Measurements from ENCODE around the gene ZNF684. TPM values are rescaled to one million over a fixed set of nuclear protein-coding genes. Genes with fewer than 3 reads are reported as not detected.

Gene ZNF684
- total RNA-seq, 2 experiments from 2014 or later = 1.3 to 1.7 TPM

DNA sequence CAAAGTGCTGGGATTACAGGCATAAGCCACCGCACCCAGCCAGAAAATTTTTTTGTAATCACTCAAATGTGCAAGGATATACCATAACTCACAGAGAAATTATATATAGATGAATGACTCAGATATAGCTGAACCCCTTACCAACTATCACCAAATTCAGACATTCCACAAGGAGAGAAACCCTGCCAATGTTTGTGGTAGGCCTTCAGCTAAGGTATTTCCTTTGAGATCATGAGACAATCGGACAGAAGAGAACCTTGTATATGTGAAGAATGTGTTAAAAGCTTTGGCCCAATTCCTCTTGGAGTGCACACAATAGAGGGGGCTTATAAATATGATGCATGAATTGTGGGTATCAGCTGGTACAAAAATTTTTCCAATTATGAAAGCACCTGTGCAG lies 50.7 kb downstream of the ZNF684 start:
- Mint-ChIP-seq H3K9me3 (peaks cover under 1% of the 10 kb centered on the region), H3K4me1 (ENCODE audit: low read depth) (no peaks in the 10 kb centered on the region), H3K27me3 (no peaks in the 10 kb centered on the region), H3K27ac (no peak overlapping the region), H3K36me3 (ENCODE audit: low read depth) (no peaks in the 10 kb centered on the region), H3K4me3 (no peak overlapping the region)
- no peak overlapping the region for H3K4me3 ChIP-seq (ENCODE audit: low read length)
- no peak for DNase-seq
- no peaks in the 10 kb centered on the region for H3K36me3 ChIP-seq (ENCODE audit: insufficient read depth, low read length)
- no peaks in the 10 kb centered on the region for H3K27me3 ChIP-seq (ENCODE audit: control insufficient read depth in 1 of 2, insufficient read depth in 2 of 2, low read length in 2 of 2)
- ChIA-PET CTCF (no interaction called here), POLR2A (interaction anchor here (0.8 kb wide), 1 partner anchor 1389 kb away, joined by 3 read pairs; no protein-coding TSS in a partner anchor)
- H3K4me1 ChIP-seq (ENCODE audit: insufficient read depth, low read length) = no peaks in the 10 kb centered on the region
- no peak overlapping the region for H3K27ac ChIP-seq (ENCODE audit: low read depth in 1 of 2, low read length in 2 of 2)
- H3K9me3 ChIP-seq (ENCODE audit: control insufficient read depth in 1 of 2, insufficient read depth in 1 of 2, low read length in 2 of 2) = no peaks in the 10 kb centered on the region
- ATAC-seq (ENCODE audit: poor library complexity) = no peak
- intact Hi-C loops (cut with DNase I, micrococcal nuclease) = no loop called here
- TF ChIP-seq, protein P1, sequence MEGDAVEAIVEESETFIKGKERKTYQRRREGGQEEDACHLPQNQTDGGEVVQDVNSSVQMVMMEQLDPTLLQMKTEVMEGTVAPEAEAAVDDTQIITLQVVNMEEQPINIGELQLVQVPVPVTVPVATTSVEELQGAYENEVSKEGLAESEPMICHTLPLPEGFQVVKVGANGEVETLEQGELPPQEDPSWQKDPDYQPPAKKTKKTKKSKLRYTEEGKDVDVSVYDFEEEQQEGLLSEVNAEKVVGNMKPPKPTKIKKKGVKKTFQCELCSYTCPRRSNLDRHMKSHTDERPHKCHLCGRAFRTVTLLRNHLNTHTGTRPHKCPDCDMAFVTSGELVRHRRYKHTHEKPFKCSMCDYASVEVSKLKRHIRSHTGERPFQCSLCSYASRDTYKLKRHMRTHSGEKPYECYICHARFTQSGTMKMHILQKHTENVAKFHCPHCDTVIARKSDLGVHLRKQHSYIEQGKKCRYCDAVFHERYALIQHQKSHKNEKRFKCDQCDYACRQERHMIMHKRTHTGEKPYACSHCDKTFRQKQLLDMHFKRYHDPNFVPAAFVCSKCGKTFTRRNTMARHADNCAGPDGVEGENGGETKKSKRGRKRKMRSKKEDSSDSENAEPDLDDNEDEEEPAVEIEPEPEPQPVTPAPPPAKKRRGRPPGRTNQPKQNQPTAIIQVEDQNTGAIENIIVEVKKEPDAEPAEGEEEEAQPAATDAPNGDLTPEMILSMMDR (IDR thresholded peaks at IDR 0.05) = no peak

DNA sequence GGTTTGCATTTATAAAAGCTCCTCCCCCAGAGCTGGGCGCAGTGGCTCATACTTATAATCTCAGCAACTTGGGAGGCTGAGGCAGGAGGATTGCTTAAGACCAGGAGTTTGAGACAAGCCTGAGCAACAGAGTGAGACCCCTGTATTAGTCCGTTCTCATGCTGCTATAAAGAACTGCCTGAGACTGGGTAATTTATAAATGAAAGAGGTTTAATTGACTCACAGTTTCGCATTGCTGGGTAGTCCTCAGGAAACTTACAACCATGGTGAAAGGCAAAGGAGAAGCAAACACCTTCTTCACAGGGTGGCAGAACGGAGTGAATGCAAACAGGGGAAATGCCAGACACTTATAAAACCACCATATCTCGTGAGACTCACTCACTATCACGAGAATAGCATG lies 52.5 kb downstream of the ZNF684 start:
- Histone ChIP-seq H3K27ac (ENCODE audit: low read depth in 1 of 2, low read length in 2 of 2) (no peak overlapping the region), H3K9me3 (ENCODE audit: control insufficient read depth in 1 of 2, insufficient read depth in 1 of 2, low read length in 2 of 2) (no peaks in the 10 kb centered on the region), H3K27me3 (ENCODE audit: control insufficient read depth in 1 of 2, insufficient read depth in 2 of 2, low read length in 2 of 2) (no peaks in the 10 kb centered on the region), H3K4me3 (ENCODE audit: low read length) (no peak overlapping the region), H3K36me3 (ENCODE audit: insufficient read depth, low read length) (no peaks in the 10 kb centered on the region), H3K4me1 (ENCODE audit: insufficient read depth, low read length) (no peaks in the 10 kb centered on the region)
- no peak for DNase-seq
- TF ChIP-seq, protein P1 (IDR thresholded peaks at IDR 0.05) = no peak
- Mint-ChIP-seq H3K9me3 (no peaks in the 10 kb centered on the region), H3K4me1 (ENCODE audit: low read depth) (no peaks in the 10 kb centered on the region), H3K27ac (no peak overlapping the region), H3K36me3 (ENCODE audit: low read depth) (no peaks in the 10 kb centered on the region), H3K27me3 (no peaks in the 10 kb centered on the region), H3K4me3 (no peak overlapping the region)
- ChIA-PET POLR2A (no interaction called here), CTCF (no interaction called here)
- no peak for ATAC-seq (ENCODE audit: poor library complexity)
- intact Hi-C loops (cut with DNase I, micrococcal nuclease) = no loop called here

DNA sequence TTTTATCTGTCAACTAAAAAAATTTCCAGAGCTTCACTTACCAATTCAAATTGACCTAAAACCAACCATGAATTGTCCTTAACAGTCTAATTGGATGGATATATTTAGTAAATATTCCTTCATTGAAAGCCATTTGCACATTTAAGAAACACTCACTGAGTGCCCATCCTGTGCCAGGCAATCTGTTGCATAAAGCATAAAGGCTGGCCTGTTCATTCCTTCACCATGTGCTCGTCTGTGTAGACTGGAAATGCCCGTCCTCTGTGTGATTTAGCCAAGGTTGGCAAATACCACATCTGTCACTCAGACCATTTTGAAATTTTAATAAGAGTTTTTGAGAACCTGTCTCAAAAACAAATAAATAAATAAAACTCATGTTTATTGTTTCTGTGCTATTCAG lies 57.1 kb downstream of the ZNF684 start:
- no peaks in the 10 kb centered on the region for H3K36me3 Mint-ChIP-seq (ENCODE audit: low read depth)
- no peak overlapping the region for H3K4me3 ChIP-seq (ENCODE audit: low read length)
- TF ChIP-seq, protein P1 (IDR thresholded peaks at IDR 0.05) = no peak
- H3K4me3 Mint-ChIP-seq = no peak overlapping the region
- peaks cover 7% of the 10 kb centered on the region for H3K27me3 Mint-ChIP-seq
- H3K4me1 Mint-ChIP-seq (ENCODE audit: low read depth) = peaks cover 6% of the 10 kb centered on the region
- intact Hi-C loops (cut with DNase I, micrococcal nuclease) = no loop called here
- H3K9me3 Mint-ChIP-seq = no peaks in the 10 kb centered on the region
- no peak for DNase-seq
- no peak for ATAC-seq (ENCODE audit: poor library complexity)
- no peaks in the 10 kb centered on the region for H3K4me1 ChIP-seq (ENCODE audit: insufficient read depth, low read length)
- ChIA-PET CTCF (no interaction called here), POLR2A (no interaction called here)
- H3K9me3 ChIP-seq (ENCODE audit: control insufficient read depth in 1 of 2, insufficient read depth in 1 of 2, low read length in 2 of 2) = no peaks in the 10 kb centered on the region
- H3K27ac ChIP-seq (ENCODE audit: low read depth in 1 of 2, low read length in 2 of 2) = no peak overlapping the region
- no peak overlapping the region for H3K27ac Mint-ChIP-seq
- H3K36me3 ChIP-seq (ENCODE audit: insufficient read depth, low read length) = no peaks in the 10 kb centered on the region
- H3K27me3 ChIP-seq (ENCODE audit: control insufficient read depth in 1 of 2, insufficient read depth in 2 of 2, low read length in 2 of 2) = no peaks in the 10 kb centered on the region

Data from CD4-positive, alpha-beta T cell (primary cell).